Esophagus squamous epithelium (tissue), 5 donors: ENCODE measurements around the gene UBASH3A. TPM values are rescaled to one million over a fixed set of nuclear protein-coding genes. Genes with fewer than 3 reads are reported as not detected.

Experiments
- DNase-seq: peaks from one replicate; lab custom pipeline; 2025; lab: John Stamatoyannopoulos, UW
- H3K27ac ChIP-seq, 4 donors: fragments of 200-600 bp; sonication (generic); one replicate each; pipeline ENCODE4 v1.5.1; 2016 to 2019; ENCODE audit warnings: mild to moderate bottlenecking in 1 of 4
- H3K27me3 ChIP-seq, 4 donors: fragments of 200-600 bp; sonication (generic); 1 replicate in 3 of 4; 2 replicates in 1 of 4; pipeline versions ENCODE4 v1.5.1 to v1.6.0; 2017 to 2021; ENCODE audit warnings: antibody characterized with exemption in 1 of 4
- H3K36me3 ChIP-seq, 3 donors: fragments of 200-600 bp; sonication (generic); one replicate each; pipeline ENCODE4 v1.5.1; 2016 to 2019
- H3K4me1 ChIP-seq, 3 donors: fragments of 200-600 bp; sonication (generic); one replicate each; pipeline ENCODE4 v1.5.1; 2017 to 2019
- H3K4me3 ChIP-seq, 4 donors: fragments of 200-600 bp; sonication (generic); 1 replicate in 3 of 4; 2 replicates in 1 of 4; pipeline ENCODE4 v1.5.1; 2016 to 2019; ENCODE audit warnings: mild to moderate bottlenecking in 2 of 4, moderate library complexity in 1 of 4
- H3K9me3 ChIP-seq, 3 donors: fragments of 200-600 bp; sonication (generic); one replicate each; pipeline ENCODE4 v1.5.1; 2016 to 2019
- POLR2A ChIP-seq, 4 donors: fragments of 450-650 bp; IDR thresholded peaks; one replicate each; pipeline ENCODE4 v1.6.1; 2017; ENCODE audit warnings: antibody characterized with exemption in 4 of 4, mild to moderate bottlenecking in 4 of 4, moderate library complexity in 3 of 4
- WGBS, 2 donors: methylation state at CpG; one replicate each; pipeline ENCODE4 v1.1.5; 2018; 5-methylcytosine and 5-hydroxymethylcytosine counted together
- intact Hi-C: fragments of 100-400 bp; cut with DNase I; formaldehyde crosslinking; loops from one replicate; pipeline ENCODE4 v1.15.0; 2022
- total RNA-seq, 4 donors: library from RNA; depleted of rRNA; stranded (reverse); fragments of >200 nt; gene quantifications; one replicate each; pipeline ENCODE4 v1.1.0, GENCODE V29; 2016
- TF ChIP-seq, protein P1 (sequence below), 6 experiments: fragments of 450-650 bp in 4 of 6; fragments of 200-600 bp in 2 of 6; sonication (generic) in 2 of 6; IDR thresholded peaks; one replicate each; pipeline ENCODE4 v1.5.1; 2016 to 2019; ENCODE audit warnings: antibody characterized with exemption in 6 of 6, mild to moderate bottlenecking in 4 of 6, moderate library complexity in 4 of 6
- donor health status: DM: yes; HTN: yes; CAD: no.

The UBASH3A gene
- total RNA-seq, 4 donors from 2014 or later, result 0.57 to 1.9 (median 0.73) TPM

DNA sequence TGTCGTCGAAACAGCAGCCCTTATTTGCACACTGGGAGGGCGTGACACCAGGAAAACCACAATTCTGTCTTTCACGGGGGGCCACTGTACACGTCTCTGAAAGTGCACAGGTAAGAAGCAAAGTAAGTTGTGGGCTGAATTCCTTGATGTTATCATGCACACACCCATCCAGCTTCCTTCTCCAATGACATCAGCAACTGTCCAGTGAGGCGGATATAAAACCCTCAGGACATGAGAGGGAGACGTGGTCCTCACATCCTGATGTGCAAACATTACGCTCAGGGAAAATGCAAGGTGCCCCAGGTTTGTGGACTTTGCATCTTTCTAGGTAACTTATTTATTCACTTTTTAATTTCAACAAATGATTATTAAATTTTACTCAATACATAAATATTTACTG is 40.4 kb upstream of the UBASH3A start:
- DNase-seq, result no peak
- H3K4me3 ChIP-seq, result no peak overlapping the region
- H3K27ac ChIP-seq, result no peak overlapping the region
- H3K9me3 ChIP-seq, result peaks cover 0 to 7% (median 5%) of the 10 kb centered on the region in 3 donors
- no peaks in the 10 kb centered on the region for H3K36me3 ChIP-seq
- WGBS, 2 donors, result 58% methylated on average over 5 to 8 of the region's 8 CpGs
- H3K4me1 ChIP-seq, result peaks cover 0 to 18% (median 0%) of the 10 kb centered on the region in 3 donors
- intact Hi-C loops, result no loop called here
- TF ChIP-seq, protein P1, sequence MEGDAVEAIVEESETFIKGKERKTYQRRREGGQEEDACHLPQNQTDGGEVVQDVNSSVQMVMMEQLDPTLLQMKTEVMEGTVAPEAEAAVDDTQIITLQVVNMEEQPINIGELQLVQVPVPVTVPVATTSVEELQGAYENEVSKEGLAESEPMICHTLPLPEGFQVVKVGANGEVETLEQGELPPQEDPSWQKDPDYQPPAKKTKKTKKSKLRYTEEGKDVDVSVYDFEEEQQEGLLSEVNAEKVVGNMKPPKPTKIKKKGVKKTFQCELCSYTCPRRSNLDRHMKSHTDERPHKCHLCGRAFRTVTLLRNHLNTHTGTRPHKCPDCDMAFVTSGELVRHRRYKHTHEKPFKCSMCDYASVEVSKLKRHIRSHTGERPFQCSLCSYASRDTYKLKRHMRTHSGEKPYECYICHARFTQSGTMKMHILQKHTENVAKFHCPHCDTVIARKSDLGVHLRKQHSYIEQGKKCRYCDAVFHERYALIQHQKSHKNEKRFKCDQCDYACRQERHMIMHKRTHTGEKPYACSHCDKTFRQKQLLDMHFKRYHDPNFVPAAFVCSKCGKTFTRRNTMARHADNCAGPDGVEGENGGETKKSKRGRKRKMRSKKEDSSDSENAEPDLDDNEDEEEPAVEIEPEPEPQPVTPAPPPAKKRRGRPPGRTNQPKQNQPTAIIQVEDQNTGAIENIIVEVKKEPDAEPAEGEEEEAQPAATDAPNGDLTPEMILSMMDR (IDR thresholded peaks at IDR 0.05), result no peak
- TF ChIP-seq POLR2A (IDR thresholded peaks at IDR 0.05), result no peak
- H3K27me3 ChIP-seq, result peaks cover 0 to 56% (median 0%) of the 10 kb centered on the region in 4 donors

DNA sequence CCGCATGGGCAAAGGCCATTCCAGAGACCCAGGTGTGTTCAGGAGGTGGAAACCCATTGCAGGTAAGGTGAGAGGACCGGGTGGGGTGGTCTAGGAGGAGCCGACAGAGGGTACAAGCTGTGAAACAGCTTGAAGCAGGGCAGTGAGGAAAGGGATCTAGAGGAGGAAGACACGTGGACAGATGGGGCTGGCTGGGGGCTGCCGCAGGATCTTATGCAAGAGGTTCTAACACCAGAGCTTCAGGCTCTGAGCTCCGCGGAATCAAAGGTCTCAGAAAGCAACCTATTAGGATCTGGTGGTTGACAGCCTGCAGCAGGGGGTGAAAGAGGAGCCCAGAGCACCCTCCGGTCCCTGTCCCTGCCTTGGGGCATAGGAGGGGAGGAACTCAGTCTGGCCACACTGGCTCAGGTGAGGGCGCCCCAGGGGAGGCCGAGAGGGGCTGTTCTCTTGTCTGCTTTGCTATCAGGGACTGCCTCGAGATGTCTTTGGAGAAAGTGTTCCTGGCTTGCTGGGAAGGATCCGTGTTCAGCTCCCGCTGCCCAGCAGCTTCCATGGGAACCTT is 39.3 kb upstream of the UBASH3A start:
- Histone ChIP-seq H3K36me3 (no peaks in the 10 kb centered on the region), H3K4me1 (peaks cover 0 to 21% (median 0%) of the 10 kb centered on the region in 3 donors), H3K27me3 (peaks cover 0 to 49% (median 0%) of the 10 kb centered on the region in 4 donors), H3K4me3 (no peak overlapping the region), H3K27ac (no peak overlapping the region), H3K9me3 (peaks cover 0 to 7% (median 5%) of the 10 kb centered on the region in 3 donors)
- no peak for DNase-seq
- WGBS, 2 donors, result 69 to 71% methylated on average over 8 to 11 of the region's 13 CpGs
- no peak for TF ChIP-seq POLR2A (IDR thresholded peaks at IDR 0.05)
- TF ChIP-seq, protein P1 (IDR thresholded peaks at IDR 0.05), result no peak
- intact Hi-C loops, result no loop called here

DNA sequence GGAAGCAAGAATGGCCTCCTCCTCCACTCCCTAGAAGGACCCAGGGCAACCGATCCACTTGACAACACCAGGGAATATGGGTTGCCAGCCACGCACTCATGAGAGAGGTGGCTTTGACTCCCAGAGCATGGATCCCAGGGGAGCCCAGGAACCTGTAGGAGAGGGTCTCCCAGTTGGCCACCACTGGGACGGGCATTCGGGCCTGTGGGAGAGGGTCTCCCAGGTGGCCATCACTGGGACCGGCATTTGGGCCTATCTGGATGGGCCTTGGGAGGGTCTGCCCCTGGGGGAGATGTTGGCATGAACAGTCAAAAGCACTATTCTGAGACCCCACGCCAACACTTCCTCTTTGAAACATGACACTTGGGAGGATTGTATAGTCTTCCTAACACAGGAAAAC is 37.9 kb upstream of the UBASH3A start:
- Histone ChIP-seq H3K4me3 (no peak overlapping the region), H3K4me1 (peaks cover 0 to 21% (median 0%) of the 10 kb centered on the region in 3 donors), H3K36me3 (no peaks in the 10 kb centered on the region), H3K27me3 (peaks cover 0 to 52% (median 0%) of the 10 kb centered on the region in 4 donors), H3K9me3 (no peaks in the 10 kb centered on the region), H3K27ac (no peak overlapping the region)
- 50 to 57% methylated on average over 1 of the region's 6 CpGs for WGBS, 2 donors
- intact Hi-C loops, result no loop called here
- TF ChIP-seq, protein P1 (IDR thresholded peaks at IDR 0.05), result no peak
- TF ChIP-seq POLR2A (IDR thresholded peaks at IDR 0.05), result no peak
- no peak for DNase-seq

DNA sequence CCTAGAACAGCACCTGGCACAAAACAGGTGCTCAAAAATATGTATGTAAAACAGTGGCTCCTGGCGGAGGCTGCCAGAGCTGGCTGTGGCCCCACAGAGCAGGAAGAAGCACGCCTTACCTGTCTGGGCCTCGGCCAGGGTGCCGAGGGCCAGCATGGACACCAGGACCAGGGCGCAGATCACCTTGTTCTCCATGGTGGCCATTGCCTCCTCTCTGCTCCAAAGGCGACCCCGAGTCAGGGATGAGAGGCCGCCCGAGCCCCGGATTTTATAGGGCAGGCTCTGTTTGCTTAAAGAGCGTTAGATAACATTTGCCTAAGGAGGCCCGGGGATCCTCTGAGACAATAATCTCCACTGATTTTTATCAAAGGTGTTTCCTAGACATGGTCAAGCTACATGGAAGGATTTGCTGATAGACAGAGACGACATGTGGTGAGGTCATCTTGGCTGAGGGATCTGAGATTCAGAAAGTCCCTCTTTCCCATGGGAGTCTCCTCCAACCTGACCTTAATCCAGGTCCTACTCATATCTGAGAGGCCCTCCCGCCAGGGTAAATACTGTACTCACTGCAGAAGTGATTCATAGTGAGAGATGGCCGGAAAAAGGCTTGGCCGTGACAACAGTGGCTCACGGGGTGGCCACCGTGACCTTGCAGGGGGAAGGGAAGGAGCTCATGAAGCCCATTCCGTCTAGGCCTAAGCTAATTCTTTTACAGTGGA is 37.3 kb upstream of the UBASH3A start, which contains the start of gene TFF1:
TFF1 (minus strand) TSS at position 244 of the 719 bp plus-strand sequence; CDS start at position 204, 40 bp downstream.
- no peak for DNase-seq
- Histone ChIP-seq H3K9me3 (no peaks in the 10 kb centered on the region), H3K27ac (no peak within 1 kb of the TSS), H3K4me3 (no peak within 1 kb of the TSS), H3K27me3 (peaks cover 0 to 54% (median 0%) of the 10 kb centered on the region in 4 donors), H3K4me1 (peaks cover 0 to 21% (median 0%) of the 10 kb centered on the region in 3 donors), H3K36me3 (no peaks in the 10 kb centered on the region)
- WGBS, 2 donors, result 66 to 80% methylated on average over 9 to 11 of the region's 19 CpGs
- intact Hi-C loops, result no loop called here
- TF ChIP-seq POLR2A (IDR thresholded peaks at IDR 0.05), result no peak
- TF ChIP-seq, protein P1 (IDR thresholded peaks at IDR 0.05), result no peak
